ENCODE data around the gene QRFP.

Gene QRFP

GRCh38 chr9:130846487-130847305, 49.9 kb downstream of the QRFP start:
- no peak for DNase-seq

DNA sequence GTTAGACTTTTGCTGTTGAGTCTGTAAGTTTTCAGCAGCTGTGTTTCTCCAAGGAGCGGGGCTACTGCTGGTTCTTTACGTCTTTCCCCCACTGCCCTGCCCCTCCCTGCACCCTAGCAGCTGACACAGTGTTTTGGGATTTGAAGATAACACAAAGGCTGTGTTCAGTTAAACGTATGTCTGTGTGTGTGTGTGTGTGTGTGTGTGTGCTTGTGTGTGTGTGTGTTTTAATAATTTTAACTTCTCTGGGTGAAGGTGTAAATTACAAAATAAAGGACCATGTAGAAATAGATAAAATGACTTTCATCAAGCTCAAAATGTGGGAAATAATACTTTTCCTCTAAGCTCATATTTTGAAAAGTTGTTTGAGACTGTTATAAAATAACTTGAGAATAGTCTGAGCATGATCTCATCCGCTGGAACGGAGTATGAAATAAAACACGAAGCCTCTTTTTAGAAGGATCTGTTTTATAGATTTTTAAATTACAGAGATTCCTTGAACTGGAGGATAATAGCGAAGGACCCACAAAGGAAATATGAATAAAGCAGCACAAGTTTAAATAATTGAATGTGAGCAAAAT, 50.6 kb downstream of the QRFP start:
- no peak for DNase-seq

- no peak for DNase-seq
These were observed 51.4 kb downstream of the QRFP start for GRCh38 chr9:130845254-130845653.

GRCh38 chr9:130844044-130844451, 52.6 kb downstream of the QRFP start:
- DNase-seq = no peak

GRCh38 chr9:130843049-130843908, 53.3 kb downstream of the QRFP start:
- no peak for DNase-seq
